WTC11 (cell line): ENCODE results near the gene RPS6KA2. TPM values are rescaled to one million over a fixed set of nuclear protein-coding genes. Genes with fewer than 3 reads are reported as not detected.

ENCODE experiments used
- ATAC-seq: fragments of 200-7000 bp; cut with Tn5 transposase; 2 replicates; pipeline ENCODE4 v1.10.0; 2021; ENCODE audit warnings: mild to moderate bottlenecking, moderate library complexity
- CTCF ChIA-PET: fragments of 300-600 bp; sonication (Branson Sonifier 250); formaldehyde crosslinking; loops from one replicate; lab custom pipeline; 2021; ENCODE audit warnings: antibody characterized with exemption; lab: Charles Lee
- POLR2A ChIA-PET: fragments of 350-600 bp; sonication (Branson Sonifier 250); formaldehyde crosslinking; loops from one replicate; lab custom pipeline; 2021; ENCODE audit warnings: antibody characterized with exemption; lab: Charles Lee
- DNase-seq: peaks from one replicate; pipeline ENCODE4 v3.0.0; 2021; ENCODE audit warnings: low spot score
- H3K27ac Mint-ChIP-seq: 2 replicates; pipeline ENCODE4 v1.8.0; 2021; ENCODE audit warnings: mixed read lengths
- H3K27me3 Mint-ChIP-seq: 2 replicates; pipeline ENCODE4 v1.8.0; 2021; ENCODE audit warnings: low read depth, mild to moderate bottlenecking, moderate library complexity, mixed read lengths
- H3K36me3 Mint-ChIP-seq: 2 replicates; pipeline ENCODE4 v1.8.0; 2021; ENCODE audit warnings: mixed read lengths
- H3K4me1 Mint-ChIP-seq: 2 replicates; pipeline ENCODE4 v1.8.0; 2022; ENCODE audit warnings: mixed read lengths
- H3K4me3 Mint-ChIP-seq: 2 replicates; pipeline ENCODE4 v1.8.0; 2021; ENCODE audit warnings: mild to moderate bottlenecking, moderate library complexity, mixed read lengths
- H3K9me3 Mint-ChIP-seq: 2 replicates; pipeline ENCODE4 v1.8.0; 2021; ENCODE audit warnings: mixed read lengths
- ATF1 ChIP-seq: sonication (generic); formaldehyde crosslinking; IDR thresholded peaks from 2 replicates; pipeline ENCODE4 v1.8.1; 2023; ENCODE audit warnings: mild to moderate bottlenecking, moderate library complexity, missing genetic modification reagents
- ATF6 ChIP-seq: sonication (generic); formaldehyde crosslinking; IDR thresholded peaks from 2 replicates; pipeline ENCODE4 v1.8.1; 2023; ENCODE audit warnings: mild to moderate bottlenecking, missing genetic modification reagents
- CREM ChIP-seq: sonication (generic); formaldehyde crosslinking; IDR thresholded peaks from 2 replicates; pipeline ENCODE4 v1.8.1; 2022; ENCODE audit warnings: mild to moderate bottlenecking, missing genetic modification reagents, moderate library complexity
- ELF4 ChIP-seq: sonication (generic); formaldehyde crosslinking; IDR thresholded peaks from 2 replicates; pipeline ENCODE4 v1.8.1; 2022; ENCODE audit warnings: low read depth, mild to moderate bottlenecking, moderate library complexity, missing genetic modification reagents
- ERG ChIP-seq: fragments of 250-450 bp; sonication (Bioruptor Pico); IDR thresholded peaks from 2 replicates; pipeline ENCODE4 v1.8.0; 2021; ENCODE audit warnings: mild to moderate bottlenecking
- ESRRA ChIP-seq: sonication (generic); formaldehyde crosslinking; IDR thresholded peaks from 2 replicates; pipeline ENCODE4 v1.8.1; 2022; ENCODE audit warnings: mild to moderate bottlenecking, missing genetic modification reagents, borderline replicate concordance
- FOXJ3 ChIP-seq: sonication (generic); formaldehyde crosslinking; IDR thresholded peaks from 2 replicates; pipeline ENCODE4 v1.9.0; 2021; ENCODE audit warnings: missing genetic modification reagents, mild to moderate bottlenecking, borderline replicate concordance
- GABPB1 ChIP-seq: sonication (generic); formaldehyde crosslinking; IDR thresholded peaks from 2 replicates; pipeline ENCODE4 v1.8.1; 2023; ENCODE audit warnings: mild to moderate bottlenecking, missing genetic modification reagents
- HMGA2 ChIP-seq: fragments of 250-450 bp; sonication (Bioruptor Pico); IDR thresholded peaks from 2 replicates; pipeline ENCODE4 v1.4.0; 2021; ENCODE audit warnings: mild to moderate bottlenecking, moderate library complexity
- IRF1 ChIP-seq: sonication (generic); formaldehyde crosslinking; IDR thresholded peaks from 2 replicates; pipeline ENCODE4 v1.8.0; 2023; ENCODE audit warnings: missing genetic modification reagents
- NR2C2 ChIP-seq: sonication (generic); formaldehyde crosslinking; IDR thresholded peaks from 2 replicates; pipeline ENCODE4 v1.8.0; 2022; ENCODE audit warnings: mild to moderate bottlenecking, missing genetic modification reagents
- PRDM15 ChIP-seq: sonication (generic); formaldehyde crosslinking; IDR thresholded peaks from 2 replicates; pipeline ENCODE4 v1.8.0; 2022; ENCODE audit warnings: missing genetic modification reagents
- STAT6 ChIP-seq: sonication (generic); formaldehyde crosslinking; conservative IDR thresholded peaks from 2 replicates; pipeline ENCODE4 v1.8.1; 2023; ENCODE audit warnings: mild to moderate bottlenecking, low read depth, missing genetic modification reagents, moderate library complexity
- TEAD1 ChIP-seq: sonication (generic); formaldehyde crosslinking; IDR thresholded peaks from 2 replicates; pipeline ENCODE4 v1.8.0; 2022; ENCODE audit warnings: mild to moderate bottlenecking, missing genetic modification reagents
- TP53 ChIP-seq: sonication (generic); formaldehyde crosslinking; IDR thresholded peaks from 2 replicates; pipeline ENCODE4 v1.8.1; 2023; ENCODE audit warnings: mild to moderate bottlenecking, missing genetic modification reagents
- ZMAT4 ChIP-seq: fragments of 250-450 bp; sonication (Bioruptor Pico); IDR thresholded peaks from 2 replicates; pipeline ENCODE4 v1.9.0; 2021; ENCODE audit warnings: mild to moderate bottlenecking
- ZNF263 ChIP-seq: sonication (generic); formaldehyde crosslinking; IDR thresholded peaks from 2 replicates; pipeline ENCODE4 v1.8.1; 2022; ENCODE audit warnings: low read depth, mild to moderate bottlenecking, moderate library complexity, missing genetic modification reagents
- ZNF281 ChIP-seq: sonication (generic); formaldehyde crosslinking; IDR thresholded peaks from 2 replicates; pipeline ENCODE4 v1.8.0; 2023; ENCODE audit warnings: mild to moderate bottlenecking, missing genetic modification reagents
- ZNF532 ChIP-seq: fragments of 250-450 bp; sonication (Bioruptor Pico); IDR thresholded peaks from 2 replicates; pipeline ENCODE4 v1.9.0; 2021; ENCODE audit warnings: mild to moderate bottlenecking, borderline replicate concordance
- total RNA-seq: library from RNA; stranded (reverse); gene quantifications from 3 replicates; pipeline ENCODE4 v1.2.3, GENCODE V29; 2021

Gene RPS6KA2
- total RNA-seq, 1 experiment from 2014 or later = 24.2 TPM

GRCh38 chr6:166643891-166644590 is 17.0 kb upstream of the RPS6KA2 start:
- H3K9me3 Mint-ChIP-seq = peaks cover 5% of the 10 kb centered on the region; the same call in 1 of the 2 replicates
- POLR2A ChIA-PET = no interaction called here
- H3K27me3 Mint-ChIP-seq = peaks cover 5% of the 10 kb centered on the region; the same call in 1 of the 2 replicates
- ATAC-seq (no peak), DNase-seq (no peak)
- H3K4me1 Mint-ChIP-seq = peaks cover 24% of the 10 kb centered on the region
- TF ChIP-seq NR2C2 = no peak
- TF ChIP-seq TEAD1 (CRISPR knock-in tag) = no peak
- TF ChIP-seq CREM (CRISPR knock-in tag) = no peak
- no peak for TF ChIP-seq IRF1
- TF ChIP-seq FOXJ3 (CRISPR knock-in tag) = no peak
- TF ChIP-seq ATF6 (CRISPR knock-in tag) = no peak
- TF ChIP-seq STAT6 = no peak
- no peak for TF ChIP-seq HMGA2 (CRISPR knock-in tag)
- TF ChIP-seq PRDM15 (CRISPR knock-in tag) = no peak
- no peak for TF ChIP-seq ESRRA (CRISPR knock-in tag)
- no peak for TF ChIP-seq ERG
- TF ChIP-seq ZNF263 (CRISPR knock-in tag) = no peak
- no peak for TF ChIP-seq ELF4 (CRISPR knock-in tag)
- no peak for TF ChIP-seq ATF1
- TF ChIP-seq TP53 (CRISPR knock-in tag) = no peak
- TF ChIP-seq ZMAT4 (CRISPR knock-in tag) = no peak
- no peak for TF ChIP-seq ZNF532
- no peak for TF ChIP-seq ZNF281 (CRISPR knock-in tag)
- TF ChIP-seq GABPB1 (CRISPR knock-in tag) = no peak
- H3K36me3 Mint-ChIP-seq = no peaks in the 10 kb centered on the region
- H3K4me3 Mint-ChIP-seq = no peak overlapping the region
- H3K27ac Mint-ChIP-seq = no peak overlapping the region
- CTCF ChIA-PET = no interaction called here
